Stimulated activated CD8-positive, alpha-beta memory T cell treated with anti-CD3 and anti-CD28 coated beads, Interleukin-15, amount 100 ng/mL, for 1 hour (primary cell): ENCODE results near the gene PKLR.
"Not testable (repeated sequence)": the region's sequence is repeated elsewhere in the genome, so short reads cannot be mapped to it uniquely, and the experiment has no call there.

Experiments used
- DNase-seq: peaks from one replicate; pipeline ENCODE4 v3.0.0-alpha.2; 2020; ENCODE audit warnings: low read depth

The PKLR gene

GRCh38 chr1:155301342-155301841, at the start of gene PKLR:
PKLR (minus strand) TSS chr1:155301438; CDS start chr1:155301395, 43 bp downstream.
- DNase-seq, result no peak

DNA sequence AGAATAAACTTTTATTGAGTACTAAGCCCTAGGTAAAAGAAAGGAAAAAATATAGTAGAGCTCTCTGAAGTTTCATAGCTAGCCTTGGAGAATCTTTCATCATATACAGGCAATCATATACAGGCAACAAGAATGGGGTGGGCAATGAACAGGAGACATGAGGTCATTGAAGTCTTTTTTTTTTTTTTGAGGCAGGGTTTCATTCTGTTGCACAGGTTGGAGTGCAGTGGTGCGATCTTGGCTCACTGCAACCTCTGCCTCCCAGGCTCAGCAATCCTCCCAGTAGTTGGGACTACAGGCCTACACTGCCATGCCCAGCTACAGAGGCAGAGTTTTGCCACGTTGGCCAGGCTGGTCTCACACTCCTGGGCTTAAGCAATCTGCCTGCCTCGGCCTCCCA, 41.6 kb upstream of the PKLR start:
- no peak for DNase-seq

- no peak for DNase-seq
Measured at GRCh38 chr1:155339515-155340097, 38.4 kb upstream of the PKLR start.

- no peak for DNase-seq
Measured at GRCh38 chr1:155334962-155335361, 33.7 kb upstream of the PKLR start.

GRCh38 chr1:155329980-155330598, 28.9 kb upstream of the PKLR start:
- DNase-seq, result no peak

- DNase-seq, result not testable (repeated sequence)
Measured at GRCh38 chr1:155328856-155329255, 27.6 kb upstream of the PKLR start.

GRCh38 chr1:155327981-155328380, 26.7 kb upstream of the PKLR start:
- no peak for DNase-seq

- DNase-seq, result no peak
Measured at GRCh38 chr1:155326631-155327037, 25.4 kb upstream of the PKLR start.

GRCh38 chr1:155326020-155326526, 24.8 kb upstream of the PKLR start:
- no peak for DNase-seq

- DNase-seq, result no peak
Measured at GRCh38 chr1:155325603-155325893, 24.3 kb upstream of the PKLR start.

DNA sequence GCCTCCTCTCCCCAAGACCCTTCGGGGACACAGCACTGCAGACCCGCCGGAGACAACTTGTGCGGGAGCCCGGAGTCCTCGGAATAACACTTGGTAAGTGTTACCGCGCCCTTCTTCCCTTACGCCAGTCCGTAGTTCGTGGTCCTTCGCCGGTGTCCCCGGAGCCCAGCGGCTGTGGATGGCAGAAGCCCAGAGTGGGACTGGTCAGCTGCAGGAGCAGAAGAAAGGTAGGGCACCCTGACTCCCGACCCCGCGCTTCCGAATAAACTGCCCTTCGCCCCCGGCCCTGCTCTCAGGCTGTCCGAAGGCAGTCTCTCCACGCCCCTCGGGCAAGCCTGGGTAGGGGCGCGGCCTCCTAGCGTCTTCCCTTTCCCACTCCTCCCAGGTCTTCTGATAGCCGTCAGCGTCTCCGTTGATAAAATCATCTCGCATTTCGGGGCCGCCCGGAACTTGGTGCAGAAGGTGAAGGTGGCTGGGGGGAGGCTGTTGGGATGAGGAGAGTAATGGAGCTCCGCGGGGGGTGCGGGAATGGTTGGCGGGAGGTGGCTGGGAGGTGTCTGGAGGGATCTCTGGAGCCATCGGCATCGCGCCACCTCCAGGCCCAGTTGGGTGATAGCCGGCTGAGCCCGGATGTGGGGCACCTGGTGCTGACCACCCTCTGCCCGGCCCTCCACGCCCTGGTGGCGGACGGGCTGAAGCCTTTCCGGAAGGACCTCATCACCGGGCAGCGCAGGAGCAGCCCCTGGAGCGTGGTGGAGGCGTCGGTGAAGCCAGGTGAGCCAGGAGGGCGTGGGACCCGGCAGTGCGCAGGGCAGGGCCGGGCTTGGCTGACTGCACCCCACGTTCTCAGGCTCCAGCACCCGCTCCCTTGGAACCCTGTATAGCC, 23.7 kb upstream of the PKLR start:
- DNase-seq, result no peak

DNA sequence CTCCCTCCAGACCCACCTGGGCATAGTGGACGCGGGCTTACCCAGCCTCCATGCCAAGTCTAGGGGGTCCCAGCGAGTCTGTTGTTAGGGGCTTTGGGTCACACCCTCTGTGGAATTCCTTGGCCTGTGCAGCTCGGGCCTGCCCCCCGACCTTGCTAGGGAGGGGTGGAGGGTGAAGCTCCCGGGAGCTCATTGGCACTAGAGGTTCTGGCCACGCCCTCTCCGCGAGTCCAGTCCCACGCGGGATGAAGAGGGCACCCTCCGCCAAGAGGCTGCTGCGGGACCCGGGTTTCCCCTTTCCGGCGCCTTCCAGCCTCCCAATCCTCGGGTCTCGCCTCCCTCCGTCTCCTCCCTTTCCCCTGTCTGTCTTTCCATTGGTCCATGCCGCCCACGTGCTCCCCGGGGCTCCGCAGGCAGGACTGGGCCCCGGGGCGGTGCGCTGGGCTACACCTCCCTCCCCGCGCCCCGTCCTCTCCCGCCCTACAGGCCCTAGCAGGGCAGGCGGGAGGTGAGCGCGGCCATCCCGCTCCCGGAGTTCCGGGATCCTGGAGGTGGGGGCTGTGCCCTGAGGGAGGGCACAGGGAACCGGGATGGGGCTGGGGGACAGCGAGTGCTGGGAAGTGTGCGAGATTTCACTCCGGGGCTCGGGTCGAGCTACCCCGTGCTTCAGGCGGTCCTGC, 22.9 kb upstream of the PKLR start:
- peak; percentile 66 for DNase-seq

DNA sequence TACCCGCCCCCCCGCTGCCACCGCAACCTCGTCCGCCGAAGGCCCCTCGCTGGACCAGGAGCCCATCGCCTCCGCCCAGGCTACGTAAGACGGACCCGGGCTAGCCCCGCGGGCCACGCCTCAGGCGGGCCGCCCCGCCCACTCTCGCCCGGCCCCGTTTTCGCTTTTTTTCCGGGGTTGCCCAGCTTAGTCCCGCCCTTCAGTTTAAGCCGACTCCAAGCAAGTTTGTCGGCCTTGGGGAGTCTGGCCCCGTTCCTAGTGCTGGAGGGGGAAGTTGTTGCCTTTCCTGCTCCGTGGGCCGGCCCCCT, 22.4 kb upstream of the PKLR start:
- peak; percentile 69 for DNase-seq

DNA sequence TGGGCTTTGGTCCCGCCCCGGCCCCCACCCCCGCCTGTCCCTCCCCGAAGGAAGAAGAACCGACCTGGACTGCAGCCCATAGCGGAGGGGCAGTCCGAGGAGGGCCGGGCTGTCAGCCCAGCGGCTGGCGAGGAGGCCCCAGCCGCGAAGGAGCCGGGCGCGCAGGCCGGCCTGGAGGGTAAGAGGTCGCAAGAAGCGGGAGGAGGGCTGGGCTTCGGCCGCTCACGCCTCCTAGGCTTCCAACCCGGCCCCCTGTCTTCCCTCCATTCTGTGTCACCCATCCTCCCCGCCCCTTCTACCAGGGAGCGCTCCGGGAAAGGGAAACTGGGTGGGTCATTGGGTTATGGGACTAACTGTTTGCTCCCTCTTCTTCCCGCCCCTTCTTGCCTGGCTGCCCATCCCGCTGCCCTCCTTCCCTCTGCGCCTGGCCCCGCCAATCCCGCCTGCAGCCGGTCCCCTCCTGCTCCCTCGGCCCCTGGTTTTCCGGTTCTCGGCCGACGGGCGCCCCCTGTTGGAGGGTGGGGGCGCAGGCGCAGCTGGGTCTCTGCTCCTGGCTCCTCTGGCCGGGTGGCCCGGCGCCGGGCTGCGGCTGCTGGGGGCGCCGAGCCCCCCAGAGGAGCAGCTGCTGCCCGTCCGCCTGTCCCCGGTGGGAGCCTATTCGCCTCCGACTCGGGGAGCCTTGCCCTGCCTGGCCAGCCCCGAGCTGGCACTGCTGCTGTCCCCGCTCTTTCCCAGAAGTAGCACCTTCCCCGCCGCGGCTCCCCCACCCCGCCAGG, 21.9 kb upstream of the PKLR start:
- DNase-seq, result peak; percentile 75

GRCh38 chr1:155322571-155322952, 21.3 kb upstream of the PKLR start:
- no peak for DNase-seq

- no peak for DNase-seq
Measured at GRCh38 chr1:155321639-155322503, 20.6 kb upstream of the PKLR start.

GRCh38 chr1:155320661-155321617, 19.7 kb upstream of the PKLR start, which contains the start of gene RUSC1:
RUSC1 (plus strand) TSS chr1:155320894; CDS start chr1:155321774, 880 bp downstream.
- peak; percentile 36 for DNase-seq

- DNase-seq, result no peak
Measured at GRCh38 chr1:155320252-155320651, 19.0 kb upstream of the PKLR start.

DNA sequence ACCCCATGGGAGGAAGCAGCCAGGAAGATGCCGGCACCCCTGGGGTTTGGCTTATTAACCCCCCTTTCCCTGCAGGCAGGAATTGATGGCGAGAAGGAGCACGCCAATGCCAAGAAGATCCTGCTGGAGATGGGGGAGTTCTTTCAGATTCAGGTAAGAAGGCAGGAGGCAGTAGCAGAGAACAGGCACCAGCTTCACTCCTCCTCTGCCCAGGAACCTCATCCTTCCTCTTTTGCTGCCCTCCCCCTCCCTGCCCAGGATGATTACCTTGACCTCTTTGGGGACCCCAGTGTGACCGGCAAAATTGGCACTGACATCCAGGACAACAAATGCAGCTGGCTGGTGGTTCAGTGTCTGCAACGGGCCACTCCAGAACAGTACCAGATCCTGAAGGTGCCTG, 18.3 kb upstream of the PKLR start:
- no peak for DNase-seq
